Measurements from ENCODE around the gene CBX5. TPM values are rescaled to one million over a fixed set of nuclear protein-coding genes. Genes with fewer than 3 reads are reported as not detected.
A peak's percentile ranks its signal among the peaks of the same experiment; 100 is the strongest.

The CBX5 gene
- total RNA-seq, 1 donor from 2014 or later, result 52.3 TPM

- ATAC-seq, result no peak
- no peak overlapping the region for H3K27ac ChIP-seq
- H3K27me3 ChIP-seq, result peaks cover 18% of the 10 kb centered on the region
- no peak for TF ChIP-seq CTCF (IDR thresholded peaks at IDR 0.05)
- no peaks in the 10 kb centered on the region for H3K36me3 ChIP-seq
- no peak overlapping the region for H3K4me3 ChIP-seq
- intact Hi-C loops (cut with DNase I), result loop anchor here (10.0 kb wide), 1 partner anchor 144 kb away; the partner anchor contains the start of gene GPR84
- H3K4me1 ChIP-seq, result peaks cover 22% of the 10 kb centered on the region
- no peaks in the 10 kb centered on the region for H3K9me3 ChIP-seq
- no peak for DNase-seq
Measured at GRCh38 chr12:54220567-54220966, 59.4 kb downstream of the CBX5 start.

GRCh38 chr12:54220092-54220557, 59.8 kb downstream of the CBX5 start:
- ATAC-seq (peak; percentile 76), DNase-seq (peak; percentile 61)
- H3K9me3 ChIP-seq, result no peaks in the 10 kb centered on the region
- intact Hi-C loops (cut with DNase I), result loop anchor here (10.0 kb wide), 1 partner anchor 145 kb away; the partner anchor contains the start of gene GPR84
- H3K4me3 ChIP-seq, result no peak overlapping the region
- peaks cover 24% of the 10 kb centered on the region for H3K4me1 ChIP-seq
- H3K27me3 ChIP-seq, result peaks cover 18% of the 10 kb centered on the region
- H3K27ac ChIP-seq, result no peak overlapping the region
- no peaks in the 10 kb centered on the region for H3K36me3 ChIP-seq
- TF ChIP-seq CTCF (IDR thresholded peaks at IDR 0.05), result peak; percentile 70

- TF ChIP-seq CTCF (IDR thresholded peaks at IDR 0.05), result no peak
- no peaks in the 10 kb centered on the region for H3K36me3 ChIP-seq
- H3K4me1 ChIP-seq, result peaks cover 29% of the 10 kb centered on the region
- no peak for ATAC-seq
- H3K27me3 ChIP-seq, result peaks cover 22% of the 10 kb centered on the region
- intact Hi-C loops (cut with DNase I), result no loop called here
- peak; percentile 65 for DNase-seq
- no peak overlapping the region for H3K27ac ChIP-seq
- no peaks in the 10 kb centered on the region for H3K9me3 ChIP-seq
- peak overlapping the region; percentile 28 for H3K4me3 ChIP-seq
Measured at GRCh38 chr12:54217774-54218241, 62.1 kb downstream of the CBX5 start.

GRCh38 chr12:54216797-54217661, 62.9 kb downstream of the CBX5 start:
- H3K27me3 ChIP-seq, result peaks cover 28% of the 10 kb centered on the region
- H3K9me3 ChIP-seq, result no peaks in the 10 kb centered on the region
- ATAC-seq (peak; percentile 73), DNase-seq (peak; percentile 82)
- H3K27ac ChIP-seq, result no peak overlapping the region
- H3K4me1 ChIP-seq, result peaks cover 29% of the 10 kb centered on the region
- peak; percentile 70 for TF ChIP-seq CTCF (IDR thresholded peaks at IDR 0.05)
- H3K36me3 ChIP-seq, result no peaks in the 10 kb centered on the region
- intact Hi-C loops (cut with DNase I), result no loop called here
- peak overlapping the region; percentile 28 for H3K4me3 ChIP-seq

GRCh38 chr12:54215989-54216796, 63.7 kb downstream of the CBX5 start:
- Histone ChIP-seq H3K27me3 (peaks cover 28% of the 10 kb centered on the region), H3K36me3 (no peaks in the 10 kb centered on the region), H3K4me1 (peaks cover 29% of the 10 kb centered on the region), H3K9me3 (no peaks in the 10 kb centered on the region), H3K27ac (no peak overlapping the region), H3K4me3 (peak overlapping the region; percentile 28)
- DNase-seq, result peak; percentile 67
- intact Hi-C loops (cut with DNase I), result no loop called here
- no peak for TF ChIP-seq CTCF (IDR thresholded peaks at IDR 0.05)
- ATAC-seq, result no peak
